Epithelial cell of esophagus (primary cell): Measurements from ENCODE around the gene PLIN1.
"Not testable (repeated sequence)": the region's sequence is repeated elsewhere in the genome, so short reads cannot be mapped to it uniquely, and the experiment has no call there.

ENCODE experiments used
- DNase-seq: peaks from one replicate; pipeline ENCODE4 v3.0.0; 2010; ENCODE audit warnings: low read depth
- H3K4me3 ChIP-seq: 2 replicates; pipeline ENCODE4 v1.5.1; 2011; ENCODE audit warnings: mild to moderate bottlenecking, low read length, control low read depth
- TF ChIP-seq, protein P1 (sequence below): IDR thresholded peaks from 2 replicates; pipeline ENCODE4 v1.5.1; 2011; ENCODE audit warnings: low read depth, mild to moderate bottlenecking, low read length, control low read depth, inconsistent platforms; ENCODE audit not compliant: insufficient read depth; ENCODE audit errors: missing control alignments

Gene PLIN1

DNA sequence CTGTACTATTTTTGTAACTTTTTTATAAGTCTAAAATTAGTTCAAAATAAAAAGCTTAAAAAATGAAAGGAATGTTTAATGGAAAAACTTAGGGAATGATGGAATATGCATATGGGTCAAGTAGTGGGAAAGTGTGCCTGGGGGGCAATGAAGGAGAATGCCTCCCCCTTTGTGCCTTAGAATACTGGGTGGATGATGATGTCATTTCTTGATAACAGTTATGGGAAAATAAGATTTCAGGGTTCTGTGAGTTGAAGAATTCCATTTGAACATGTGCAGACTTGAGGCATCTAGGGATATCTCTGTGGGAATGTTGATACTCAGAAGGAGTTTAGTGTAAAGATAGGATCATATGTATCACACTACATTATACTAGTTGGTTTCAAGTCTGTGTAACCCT is 25.2 kb upstream of the PLIN1 start:
- TF ChIP-seq, protein P1, sequence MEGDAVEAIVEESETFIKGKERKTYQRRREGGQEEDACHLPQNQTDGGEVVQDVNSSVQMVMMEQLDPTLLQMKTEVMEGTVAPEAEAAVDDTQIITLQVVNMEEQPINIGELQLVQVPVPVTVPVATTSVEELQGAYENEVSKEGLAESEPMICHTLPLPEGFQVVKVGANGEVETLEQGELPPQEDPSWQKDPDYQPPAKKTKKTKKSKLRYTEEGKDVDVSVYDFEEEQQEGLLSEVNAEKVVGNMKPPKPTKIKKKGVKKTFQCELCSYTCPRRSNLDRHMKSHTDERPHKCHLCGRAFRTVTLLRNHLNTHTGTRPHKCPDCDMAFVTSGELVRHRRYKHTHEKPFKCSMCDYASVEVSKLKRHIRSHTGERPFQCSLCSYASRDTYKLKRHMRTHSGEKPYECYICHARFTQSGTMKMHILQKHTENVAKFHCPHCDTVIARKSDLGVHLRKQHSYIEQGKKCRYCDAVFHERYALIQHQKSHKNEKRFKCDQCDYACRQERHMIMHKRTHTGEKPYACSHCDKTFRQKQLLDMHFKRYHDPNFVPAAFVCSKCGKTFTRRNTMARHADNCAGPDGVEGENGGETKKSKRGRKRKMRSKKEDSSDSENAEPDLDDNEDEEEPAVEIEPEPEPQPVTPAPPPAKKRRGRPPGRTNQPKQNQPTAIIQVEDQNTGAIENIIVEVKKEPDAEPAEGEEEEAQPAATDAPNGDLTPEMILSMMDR = no peak
- H3K4me3 ChIP-seq = no peak overlapping the region
- no peak for DNase-seq

DNA sequence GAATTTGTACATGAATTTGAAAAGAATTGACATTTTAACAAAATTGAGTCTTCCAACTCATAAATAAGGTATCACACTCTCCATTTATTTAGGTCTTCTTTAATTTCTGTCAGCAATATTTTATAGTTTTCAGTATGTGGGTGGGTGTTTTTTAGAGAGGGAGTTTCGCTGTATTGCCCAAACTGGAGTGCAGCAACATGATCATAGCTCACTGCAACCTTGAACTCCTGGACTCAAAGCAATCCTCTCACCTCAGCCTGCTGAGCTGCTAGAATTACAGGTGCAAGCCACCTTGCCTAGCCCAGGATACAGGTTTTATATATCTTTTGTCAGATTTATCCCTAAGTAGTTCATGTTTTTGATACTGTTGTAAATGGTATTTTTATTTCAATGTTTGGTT is 16.0 kb upstream of the PLIN1 start:
- DNase-seq = no peak
- H3K4me3 ChIP-seq = no peak overlapping the region
- TF ChIP-seq, protein P1 = no peak

DNA sequence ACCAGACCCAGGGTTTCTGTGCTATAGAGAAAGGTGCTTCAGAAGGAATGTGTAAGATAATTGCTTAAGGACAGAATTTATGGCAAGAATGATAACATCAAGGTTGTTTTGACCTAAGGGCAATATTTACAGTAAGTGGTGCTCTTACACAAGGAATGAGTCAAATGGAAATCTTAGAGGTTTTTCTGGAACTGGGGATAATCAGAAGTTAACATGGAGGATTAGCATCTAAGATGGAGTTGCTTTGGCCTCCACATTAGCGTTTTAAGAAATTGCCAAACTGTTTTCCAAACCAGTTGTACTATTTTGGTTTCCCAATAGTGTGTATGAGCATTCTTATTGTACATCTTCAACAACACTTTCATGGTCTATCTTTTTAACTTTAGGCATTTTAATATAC is 14.5 kb upstream of the PLIN1 start:
- no peak overlapping the region for H3K4me3 ChIP-seq
- TF ChIP-seq, protein P1 = no peak
- DNase-seq = peak; percentile 24

DNA sequence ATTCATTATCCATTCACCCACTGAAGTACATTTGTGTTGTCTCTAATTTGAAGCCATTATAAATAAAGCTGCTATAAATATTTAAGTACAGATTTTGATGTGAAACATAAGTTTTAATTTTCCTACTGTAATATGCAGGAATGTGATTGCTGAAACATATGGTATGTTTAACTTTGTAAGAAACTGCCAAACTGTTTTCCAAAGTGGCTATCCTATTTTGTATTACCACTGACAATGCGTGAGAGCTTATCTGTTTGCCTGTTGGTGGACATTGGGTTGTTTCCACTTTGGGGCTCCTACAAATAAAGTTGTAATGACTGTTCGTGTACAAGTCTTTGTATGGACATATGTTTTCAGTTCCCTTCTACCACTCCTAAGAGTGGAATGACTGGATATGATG is 13.9 kb upstream of the PLIN1 start:
- DNase-seq = no peak
- H3K4me3 ChIP-seq = no peak overlapping the region
- TF ChIP-seq, protein P1 = no peak

DNA sequence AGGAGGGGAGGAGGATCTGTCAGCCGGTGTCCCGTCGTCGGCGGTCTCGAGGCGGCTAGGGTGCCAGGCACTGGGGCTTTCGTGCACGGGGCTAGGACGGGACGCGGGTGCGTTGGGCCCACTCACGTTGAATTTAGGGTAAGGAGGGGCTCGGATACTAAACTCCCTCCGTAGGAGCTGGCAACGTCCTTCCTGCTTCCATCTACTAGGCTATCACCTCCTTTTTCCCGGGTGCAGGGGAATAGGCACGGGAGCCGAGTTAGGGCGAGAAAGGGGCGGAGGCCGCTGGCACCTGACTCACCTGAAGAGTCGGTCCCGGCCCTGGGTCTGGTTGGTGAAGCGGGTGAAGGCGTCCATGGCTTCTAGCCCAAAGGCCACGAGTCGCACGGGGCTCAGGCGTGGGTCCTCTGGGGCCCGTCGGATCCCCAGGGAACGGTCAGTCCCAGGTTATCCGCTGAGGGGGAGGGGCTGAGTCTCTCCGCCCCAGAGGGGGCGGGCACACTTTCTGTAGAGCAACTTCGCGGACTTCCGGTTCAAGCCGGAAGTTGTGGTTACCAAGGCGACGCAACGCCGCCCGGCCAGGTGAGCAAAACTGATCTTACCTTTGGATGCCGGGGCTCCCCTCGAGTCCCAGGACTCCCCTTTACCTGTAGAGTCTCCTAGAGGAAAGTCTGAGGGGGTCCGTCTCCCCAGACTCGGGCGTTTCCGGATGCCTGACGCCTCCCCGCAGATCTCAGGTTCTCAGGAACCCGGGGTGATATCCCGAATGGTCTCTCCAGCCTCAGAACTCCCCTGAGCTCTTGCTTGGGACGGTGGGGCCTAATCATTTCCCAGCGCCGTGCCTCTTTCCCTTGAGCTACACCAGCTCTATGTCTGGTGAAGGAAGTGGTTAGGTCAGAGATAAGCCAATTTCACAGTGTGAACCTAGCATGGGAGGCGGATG is 11.4 kb upstream of the PLIN1 start, which contains the start of the genes PEX11A and WDR93:
PEX11A (minus strand) TSS at position 479 of the 943 bp plus-strand sequence; CDS start at position 357, 122 bp downstream.
WDR93 (plus strand) TSS at position 536 of the 943 bp plus-strand sequence. CDS start 10,936 bp downstream, outside the sequence.
- peak within 1 kb of the TSS; percentile 85 for H3K4me3 ChIP-seq
- peak; percentile 80 for DNase-seq
- TF ChIP-seq, protein P1 = no peak

DNA sequence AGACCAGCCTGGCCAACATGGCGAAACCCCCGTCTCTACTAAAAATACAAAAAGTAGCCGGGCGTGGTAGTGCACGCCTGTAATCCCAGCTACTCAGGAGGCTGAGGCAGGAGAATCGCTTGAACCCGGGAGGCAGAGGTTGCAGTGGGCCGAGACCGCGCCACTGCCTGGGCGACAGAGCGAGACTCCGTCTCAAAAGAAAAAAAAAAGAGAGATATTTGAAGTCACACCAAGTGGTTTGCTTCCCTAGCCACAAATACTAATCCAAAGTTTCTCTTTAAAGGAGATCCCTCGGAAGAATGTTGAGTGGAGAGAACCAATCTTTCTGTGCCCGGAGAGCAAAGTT is 10.7 kb upstream of the PLIN1 start:
- DNase-seq = not testable (repeated sequence)
- peak overlapping the region; percentile 85 for H3K4me3 ChIP-seq

DNA sequence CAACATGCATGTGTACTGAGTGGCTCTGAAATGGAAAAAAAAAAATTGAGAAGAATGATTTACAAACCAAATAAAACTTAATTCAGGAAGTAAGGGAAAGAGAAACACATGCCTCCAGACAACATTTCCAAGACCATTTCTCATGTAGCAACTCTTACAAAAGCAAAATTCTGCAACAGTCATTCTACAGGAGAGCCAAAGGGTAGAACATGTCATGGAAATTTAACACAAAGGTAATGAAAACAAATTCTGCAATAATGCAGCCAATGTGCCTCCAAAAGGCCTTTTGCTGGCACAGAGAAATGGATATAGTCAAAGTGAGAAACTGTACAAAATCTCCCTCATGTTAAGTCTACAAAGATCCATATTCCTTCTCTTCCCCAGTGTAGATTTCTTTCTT is 7.4 kb upstream of the PLIN1 start:
- no peak overlapping the region for H3K4me3 ChIP-seq
- TF ChIP-seq, protein P1 = no peak
- DNase-seq = no peak
